A172 (cell line): ENCODE results near the gene FBXO42. TPM values are rescaled to one million over a fixed set of nuclear protein-coding genes. Genes with fewer than 3 reads are reported as not detected.
A peak's percentile ranks its signal among the peaks of the same experiment; 100 is the strongest.
"Not testable (repeated sequence)": the region's sequence is repeated elsewhere in the genome, so short reads cannot be mapped to it uniquely, and the experiment has no call there.

Experiments used
- DNase-seq: peaks from one replicate; pipeline ENCODE4 v3.0.0-alpha.2; 2015; ENCODE audit warnings: low spot score
- total RNA-seq: library from RNA; depleted of rRNA; stranded (reverse); fragments of >200 nt; shearing (Covaris generic); gene quantifications from 2 replicates; pipeline ENCODE4 v1.2.3, GENCODE V29; 2014

Gene FBXO42
- total RNA-seq, 1 experiment from 2014 or later, result 13.9 TPM

DNA sequence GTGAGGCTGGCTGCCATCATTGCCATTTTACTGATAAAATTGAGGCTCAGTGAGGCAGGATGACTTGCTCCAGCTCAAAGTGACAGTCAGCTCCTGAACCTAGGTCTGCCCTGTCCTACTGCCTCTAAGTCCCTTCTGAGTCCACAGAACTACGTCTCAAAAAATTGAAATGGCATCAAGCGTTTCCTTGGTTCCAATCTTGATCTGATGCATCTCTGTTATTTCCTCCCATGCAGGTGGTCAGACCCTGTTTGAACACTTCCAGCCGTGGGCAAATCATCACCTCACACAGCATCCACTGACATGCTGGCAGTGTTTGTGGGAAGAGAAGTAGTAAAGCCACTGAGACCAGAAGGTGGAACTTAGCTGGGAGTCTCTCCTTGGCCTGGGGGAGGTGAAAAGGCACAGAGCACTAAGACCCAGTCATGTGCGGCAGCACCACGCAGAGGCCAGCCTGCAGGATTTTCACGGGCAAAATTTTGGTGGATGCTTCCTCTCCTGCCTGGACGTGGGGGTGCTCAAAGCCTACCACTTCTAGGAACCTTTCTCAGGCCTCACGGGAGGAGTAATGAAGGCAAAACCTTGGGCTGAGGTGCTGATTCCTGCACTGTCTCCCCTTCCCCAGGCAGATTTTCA, 107.5 kb downstream of the FBXO42 start:
- no peak for DNase-seq

DNA sequence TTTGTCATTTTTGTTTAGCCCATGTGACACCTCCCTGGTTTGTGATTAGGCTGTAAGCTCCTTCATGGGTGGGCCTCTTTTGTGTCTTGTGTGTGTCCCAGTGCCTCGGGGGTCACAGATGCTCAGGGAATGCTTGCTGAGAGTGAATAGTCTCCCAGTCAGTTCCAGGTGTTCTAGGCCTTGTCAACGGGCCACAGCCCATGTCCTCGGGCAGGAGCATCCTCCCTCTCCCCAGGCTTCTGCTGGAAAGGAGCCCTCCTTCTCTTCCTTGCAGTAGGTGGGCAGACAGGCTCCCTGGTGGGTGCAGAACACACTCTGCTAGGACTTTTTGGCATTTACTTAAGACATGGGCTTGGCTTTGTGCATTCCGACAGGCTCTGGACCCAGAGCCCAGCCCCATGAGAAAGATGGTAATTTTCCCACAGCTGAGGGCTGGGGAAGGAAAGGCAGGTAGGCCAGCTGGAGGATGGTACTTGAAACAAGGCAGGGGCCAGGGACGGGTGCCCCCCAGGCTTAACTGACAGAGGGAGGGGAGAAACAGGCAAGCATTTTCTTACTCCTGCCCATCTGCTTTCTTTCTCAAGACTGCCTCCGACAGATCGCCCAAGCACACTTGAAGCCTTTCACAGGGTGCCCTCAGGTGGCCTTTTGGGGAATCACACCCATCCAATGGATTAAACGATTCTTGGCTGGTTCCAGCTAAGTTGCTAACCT, 108.2 kb downstream of the FBXO42 start:
- peak; percentile 69 for DNase-seq

GRCh38 chr1:16243215-16243610, 109.1 kb downstream of the FBXO42 start:
- DNase-seq, result no peak

GRCh38 chr1:16242556-16243214, 109.6 kb downstream of the FBXO42 start:
- no peak for DNase-seq

- DNase-seq, result no peak
Observed at GRCh38 chr1:16241221-16241708, 111.0 kb downstream of the FBXO42 start.

DNA sequence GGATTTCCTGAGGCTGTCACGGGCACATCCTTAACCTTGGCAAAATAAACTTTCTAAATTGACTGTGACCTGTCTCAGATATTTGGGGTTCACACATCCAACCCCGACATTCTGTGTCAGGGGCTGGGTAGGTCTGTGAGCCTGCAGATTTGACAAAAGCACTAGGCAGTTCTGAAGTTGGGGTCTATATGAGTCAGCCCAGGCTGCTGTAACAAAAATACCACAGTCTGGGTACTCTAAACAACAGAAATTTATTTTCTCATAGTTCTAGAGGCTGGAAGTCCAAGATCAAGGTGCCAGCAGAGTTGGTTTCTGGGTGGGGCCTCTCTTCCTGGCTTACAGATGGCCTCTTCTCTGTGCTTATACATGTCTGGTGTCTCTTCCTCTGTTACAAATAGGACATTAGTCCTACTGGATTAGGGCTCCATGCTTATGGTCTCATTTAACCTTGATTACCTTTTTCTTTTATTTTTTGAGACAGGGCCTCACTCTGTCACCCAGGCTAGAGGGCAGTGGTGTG, 112.2 kb downstream of the FBXO42 start:
- no peak for DNase-seq

DNA sequence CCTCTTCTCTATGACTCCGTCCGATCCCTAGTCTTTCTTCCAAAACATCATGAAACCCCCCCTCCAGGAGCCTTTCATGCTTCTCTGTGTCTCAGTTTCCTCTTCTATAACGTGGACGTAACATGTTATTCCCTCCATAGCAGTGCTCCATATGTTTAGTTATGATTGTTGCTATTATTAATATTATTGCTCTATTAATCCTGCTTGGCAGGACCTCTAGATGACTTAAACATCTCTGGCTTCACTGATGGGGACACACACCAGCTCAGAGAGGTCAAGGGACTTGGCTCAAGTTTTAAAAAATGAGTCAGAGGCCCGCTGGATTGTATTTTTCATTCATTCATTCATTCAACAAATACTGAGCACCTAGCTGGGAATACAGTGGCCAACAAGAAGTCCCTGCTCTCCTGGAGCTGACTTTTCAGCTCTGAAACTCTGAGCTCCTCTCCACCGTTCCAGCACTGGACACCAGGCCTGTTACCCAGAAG, 114.9 kb downstream of the FBXO42 start:
- no peak for DNase-seq

- peak; percentile 63 for DNase-seq
Observed at GRCh38 chr1:16236511-16237342, 115.6 kb downstream of the FBXO42 start, which contains the start of gene CPLANE2. TSS of gene CPLANE2 (minus strand) at chr1:16237183. CDS start at chr1:16236742, 441 bp downstream.

- peak; percentile 40 for DNase-seq
Observed at GRCh38 chr1:16235944-16236510, 116.3 kb downstream of the FBXO42 start.

DNA sequence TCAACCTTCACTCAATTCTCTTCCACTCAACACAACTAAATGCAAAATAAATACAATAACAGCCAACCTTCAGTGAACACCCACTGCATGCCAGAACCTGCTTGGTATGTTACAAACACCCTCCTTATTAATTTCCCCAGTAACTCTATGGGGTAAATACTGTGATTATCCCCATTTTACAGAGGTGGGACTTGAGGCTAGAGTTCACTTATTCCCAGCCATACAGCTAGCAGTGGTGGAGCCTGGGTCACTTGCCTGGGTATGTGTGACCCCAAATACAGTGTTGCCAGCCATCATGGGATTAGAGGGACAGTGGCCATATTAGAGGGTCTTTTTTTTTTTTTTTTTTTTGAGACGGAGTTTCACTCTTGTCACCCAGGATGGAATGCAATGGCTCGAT, 116.9 kb downstream of the FBXO42 start:
- DNase-seq, result no peak

DNA sequence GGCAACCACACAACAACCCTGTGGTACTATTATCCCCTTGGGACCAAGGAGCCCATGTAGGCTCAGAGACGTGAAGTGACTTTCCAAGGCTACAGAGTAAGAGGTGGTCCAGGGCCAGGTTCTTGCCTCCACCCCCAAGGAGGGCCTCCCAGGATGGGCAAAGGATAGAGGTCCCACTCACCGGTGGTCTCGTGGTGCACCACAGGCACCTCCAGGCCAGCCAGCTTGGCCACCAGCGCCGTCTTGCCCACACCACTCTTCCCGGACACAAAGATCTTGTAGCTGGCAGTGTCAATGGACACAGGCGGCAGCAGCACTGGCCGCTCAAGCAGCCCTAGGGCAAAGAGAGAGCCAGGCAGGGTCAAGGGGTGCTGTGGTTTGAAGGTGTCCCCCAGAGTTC, 118.8 kb downstream of the FBXO42 start:
- no peak for DNase-seq

DNA sequence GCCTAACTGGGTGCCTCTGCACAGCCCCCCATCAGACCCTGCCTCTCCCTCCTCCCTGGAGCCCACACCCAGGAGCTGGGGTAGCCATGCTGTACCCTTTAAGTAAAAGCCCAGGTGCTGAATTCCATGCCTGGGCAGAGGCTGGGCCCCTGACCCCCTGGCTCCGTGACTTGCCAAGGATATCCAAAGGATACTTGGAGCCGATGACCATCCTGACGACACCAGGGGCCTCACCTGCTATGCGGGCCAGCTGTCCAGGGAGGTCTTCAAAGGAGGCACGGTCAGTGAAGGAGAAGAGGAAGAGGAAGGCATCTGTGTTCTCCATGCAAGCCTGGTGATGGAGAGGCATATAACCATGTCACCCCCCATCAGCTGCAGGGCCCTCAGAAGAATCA, 120.0 kb downstream of the FBXO42 start:
- no peak for DNase-seq

DNA sequence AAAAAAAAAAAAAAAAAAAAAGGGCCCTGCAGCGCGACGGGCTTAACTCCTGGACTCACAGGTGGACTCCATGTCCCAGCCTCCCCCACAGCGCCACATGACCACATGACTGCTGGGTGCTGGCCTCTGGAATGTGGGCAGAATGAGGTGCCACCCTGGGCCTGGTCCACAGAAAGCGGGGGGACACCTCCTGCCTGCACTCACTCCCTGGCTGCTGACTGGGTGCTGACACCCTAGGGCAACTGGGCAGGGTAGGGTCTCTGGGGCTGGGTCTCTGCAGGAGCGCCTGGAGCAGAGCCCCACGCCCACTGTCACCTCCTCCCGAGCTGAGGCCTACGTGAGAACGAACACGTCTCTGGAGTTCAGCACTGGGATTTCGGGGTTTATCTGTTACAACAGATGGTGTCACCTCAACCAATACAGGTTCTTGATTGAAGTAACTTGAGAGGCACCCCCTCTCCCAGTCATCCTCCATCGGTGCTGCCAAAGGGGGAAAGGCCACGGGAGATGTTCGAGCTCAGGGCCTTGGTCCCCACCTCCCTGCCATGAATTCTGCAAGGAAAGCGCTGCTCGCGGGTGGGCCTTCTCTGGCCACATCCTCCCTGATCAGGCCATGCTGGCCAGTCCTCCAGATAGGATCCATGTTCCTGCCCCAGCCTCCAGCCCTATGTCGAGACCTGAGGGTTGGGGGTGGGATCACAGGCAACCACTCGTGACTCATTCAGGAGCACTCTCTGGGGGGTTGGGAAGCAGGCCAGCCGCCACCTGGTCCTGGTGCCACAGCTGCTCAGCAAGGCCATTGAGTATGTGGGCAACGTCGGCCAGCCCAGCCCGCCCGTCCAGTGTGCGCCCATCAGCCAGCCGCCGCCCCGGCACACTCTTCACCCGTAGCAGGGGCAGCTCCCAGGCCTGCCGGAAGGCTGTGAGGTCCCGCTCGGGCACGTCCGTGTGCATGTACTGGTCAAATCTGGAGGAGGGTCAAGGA, 120.7 kb downstream of the FBXO42 start:
- DNase-seq, result peak; percentile 46

DNA sequence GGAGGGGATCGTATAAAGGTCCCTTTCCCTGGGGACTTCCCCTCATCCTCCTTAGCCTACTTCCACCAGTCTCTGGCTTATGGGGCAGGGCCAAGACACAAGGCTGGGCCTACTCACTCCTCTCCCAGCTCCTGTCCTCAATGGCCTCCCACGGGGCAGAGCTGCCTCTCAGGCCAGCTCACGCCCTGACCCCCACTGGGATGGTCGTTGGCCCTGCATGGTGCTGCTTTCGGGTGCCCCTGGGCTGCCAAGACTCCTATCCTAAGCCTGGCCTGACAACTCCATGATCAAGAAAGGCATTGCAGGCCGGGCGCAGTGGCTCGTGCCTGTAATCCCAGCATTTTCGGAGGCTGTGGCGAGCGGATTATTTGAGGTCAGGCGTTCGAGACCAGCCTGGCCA, 121.5 kb downstream of the FBXO42 start:
- DNase-seq, result no peak

GRCh38 chr1:16229976-16230740, 122.1 kb downstream of the FBXO42 start:
- DNase-seq, result no peak

GRCh38 chr1:16226490-16227179, 125.6 kb downstream of the FBXO42 start:
- DNase-seq, result no peak

DNA sequence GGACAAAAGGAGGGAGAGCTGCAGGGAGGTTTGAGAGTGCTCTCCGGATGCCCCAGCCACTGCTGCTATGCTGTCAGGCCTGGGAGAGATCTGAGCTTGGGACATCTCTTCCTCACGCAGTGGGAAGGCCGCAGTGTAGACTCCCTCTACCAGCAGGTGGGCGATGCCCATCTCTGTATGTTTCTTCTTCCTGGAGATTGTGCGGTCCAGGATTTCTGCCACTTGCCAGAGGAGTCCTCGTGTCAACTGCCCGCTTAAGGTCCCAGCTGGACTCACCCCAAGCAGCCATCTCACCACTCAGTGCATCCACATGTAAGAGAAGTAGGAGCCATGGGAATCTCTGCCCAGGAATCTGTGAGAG, 126.2 kb downstream of the FBXO42 start:
- DNase-seq, result no peak

DNA sequence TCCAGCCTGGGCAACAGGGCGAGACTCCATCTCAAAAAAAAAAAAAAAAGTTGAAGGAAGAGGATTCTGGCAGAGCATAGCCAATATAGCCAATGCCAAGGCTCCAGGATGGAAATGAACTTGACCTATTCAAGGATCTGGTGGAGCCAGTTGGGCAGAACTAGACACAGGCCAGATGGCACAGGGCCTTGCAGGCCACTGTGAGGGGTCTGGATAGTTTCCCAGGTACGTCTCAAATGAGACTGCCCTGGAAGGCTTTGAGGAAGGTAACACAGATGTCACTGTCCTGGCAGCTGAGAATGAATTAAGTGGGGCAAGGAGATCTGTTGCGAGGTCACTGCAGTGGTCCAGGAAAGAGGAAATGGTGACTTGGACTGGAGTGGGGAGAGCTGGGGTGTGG, 127.8 kb downstream of the FBXO42 start:
- no peak for DNase-seq

DNA sequence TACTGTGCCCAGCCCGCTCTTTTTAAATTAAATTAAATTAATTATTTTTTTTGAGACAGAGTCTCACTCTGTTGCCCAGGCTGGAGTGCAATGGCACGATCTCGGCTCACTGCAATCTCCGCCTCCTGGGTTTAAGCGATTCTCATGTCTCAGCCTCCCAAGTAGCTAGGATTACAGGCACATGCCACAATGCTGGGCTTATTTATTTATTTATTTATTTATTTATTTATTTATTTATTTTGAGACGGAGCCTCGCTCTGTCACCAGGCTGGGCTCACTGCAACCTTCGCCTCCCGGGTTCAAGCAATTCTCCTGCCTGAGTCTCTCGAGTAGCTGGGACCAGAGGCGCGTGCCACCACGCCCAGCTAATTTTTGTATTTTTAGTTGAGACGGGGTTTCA, 129.6 kb downstream of the FBXO42 start:
- DNase-seq, result not testable (repeated sequence)
